Testis (tissue), 2 donors: ENCODE data around the gene CCNG2.

Source experiments
- CTCF ChIP-seq, 3 experiments: fragments of 450-650 bp in 2 of 3; fragments of 200-600 bp in 1 of 3; sonication (generic) in 1 of 3; IDR thresholded peaks; one replicate each; pipeline ENCODE4 v1.5.1; 2016 to 2019; ENCODE audit warnings: antibody characterized with exemption in 3 of 3, mild to moderate bottlenecking in 2 of 3, moderate library complexity in 1 of 3
- POLR2A ChIP-seq: fragments of 450-650 bp; IDR thresholded peaks from one replicate; pipeline ENCODE4 v1.6.1; 2017; ENCODE audit warnings: antibody characterized with exemption, mild to moderate bottlenecking, moderate library complexity

- TF ChIP-seq CTCF (IDR thresholded peaks at IDR 0.05) (no peak), POLR2A (no peak)
These were observed 5.8 kb upstream of the CCNG2 start for GRCh38 chr4:77151241-77151640.
